Inflammatory macrophage (primary cell): Measurements from ENCODE around the gene POU2F3.

Source experiments
- DNase-seq, 2 donors: peaks; one replicate each; pipeline ENCODE4 v3.0.0-alpha.2; 2020 to 2022

The POU2F3 gene

DNA sequence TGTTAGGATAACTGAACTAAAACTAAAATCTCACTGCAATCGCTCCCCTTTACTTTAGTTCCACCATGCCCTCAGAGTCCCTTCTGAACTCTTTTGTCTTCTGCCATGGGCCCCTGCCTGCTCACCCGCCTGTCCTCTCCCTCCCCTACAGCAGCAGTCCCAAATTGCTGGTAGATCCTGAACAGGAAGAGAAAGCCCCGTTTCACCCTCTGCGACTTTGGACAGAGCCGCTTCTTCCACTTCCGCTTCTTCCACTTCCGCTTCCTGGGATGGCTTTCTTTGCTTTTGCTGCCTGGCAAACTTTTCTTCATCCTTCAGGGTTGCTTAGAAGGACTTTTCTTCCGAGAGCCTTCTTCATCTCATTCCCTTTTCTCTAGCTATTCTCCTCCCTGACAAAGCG, 49.5 kb downstream of the POU2F3 start:
- peak; percentile 14 to 19 for DNase-seq

DNA sequence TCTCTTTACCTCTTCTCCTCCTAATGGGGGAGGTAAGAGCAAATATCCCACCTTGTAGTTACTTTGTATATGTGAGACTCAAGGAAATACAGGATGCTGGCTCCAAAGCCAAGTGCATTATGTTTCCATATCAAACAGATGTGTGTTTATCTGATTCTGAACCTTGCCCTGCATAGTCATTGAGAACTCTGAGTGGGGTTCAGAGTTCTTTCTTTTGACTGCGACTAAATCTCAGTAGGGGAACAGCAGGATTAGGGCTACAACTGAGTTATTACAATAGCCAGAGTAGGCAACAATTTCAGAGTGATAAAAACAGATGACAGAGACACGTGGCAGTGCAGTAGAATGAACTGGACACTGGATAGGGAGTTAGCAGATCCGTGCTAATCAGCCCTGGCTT, 51.0 kb downstream of the POU2F3 start:
- DNase-seq = no peak

DNA sequence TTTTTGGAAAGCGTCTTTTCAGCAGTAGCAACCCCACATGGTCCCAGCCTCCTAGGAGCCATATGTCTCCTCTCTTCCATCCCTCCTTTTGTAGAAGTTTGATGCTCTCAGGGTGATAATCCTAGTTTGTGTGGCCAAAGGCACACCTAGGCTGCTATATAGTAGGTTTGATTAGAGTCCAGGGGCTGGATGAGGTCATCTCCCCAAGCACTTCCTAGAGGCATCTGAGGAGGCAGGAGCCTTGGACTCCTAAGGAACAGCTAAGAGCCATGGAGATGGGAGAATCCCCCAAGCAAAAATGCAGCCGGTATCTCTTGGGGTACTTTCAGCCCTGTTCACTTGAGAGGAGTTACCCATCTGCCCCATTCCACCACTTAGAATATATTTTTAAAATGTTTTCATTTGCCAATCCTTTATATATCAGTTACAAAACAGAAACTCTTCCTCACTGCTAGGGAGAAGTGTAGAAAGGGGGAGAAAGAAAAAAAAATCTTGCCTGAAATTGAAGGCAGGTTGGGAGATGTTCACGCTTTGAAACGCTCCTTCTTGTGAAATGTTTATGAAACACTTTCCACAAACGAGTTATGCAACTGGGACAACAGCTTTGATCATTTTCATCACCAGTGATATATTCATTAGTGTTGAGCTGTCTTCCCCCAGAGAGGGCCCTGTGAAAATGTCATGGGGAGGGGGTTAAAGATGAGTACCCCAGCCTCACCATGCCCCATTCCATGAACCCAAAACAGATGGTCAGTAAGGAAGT, 53.3 kb downstream of the POU2F3 start:
- DNase-seq = no peak

DNA sequence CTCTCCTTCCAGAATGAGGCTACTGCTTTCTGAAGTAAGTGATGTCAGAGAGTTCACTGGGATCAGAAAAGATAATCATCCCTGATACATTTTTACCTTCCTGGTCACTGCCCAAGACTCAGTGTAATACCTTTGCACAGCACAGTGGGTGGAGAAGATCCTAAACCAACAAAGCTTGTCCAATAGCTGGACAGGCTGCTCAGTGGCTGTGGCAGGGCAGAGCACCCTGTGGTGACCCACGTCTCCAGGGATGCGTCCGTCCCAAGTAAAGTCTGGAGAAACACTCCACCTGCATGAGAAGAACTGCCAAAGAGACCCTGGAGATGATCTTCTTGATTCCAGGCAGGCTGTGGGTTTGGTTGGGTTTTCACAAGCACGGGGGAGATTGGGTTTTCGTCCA, 54.2 kb downstream of the POU2F3 start:
- DNase-seq = no peak

DNA sequence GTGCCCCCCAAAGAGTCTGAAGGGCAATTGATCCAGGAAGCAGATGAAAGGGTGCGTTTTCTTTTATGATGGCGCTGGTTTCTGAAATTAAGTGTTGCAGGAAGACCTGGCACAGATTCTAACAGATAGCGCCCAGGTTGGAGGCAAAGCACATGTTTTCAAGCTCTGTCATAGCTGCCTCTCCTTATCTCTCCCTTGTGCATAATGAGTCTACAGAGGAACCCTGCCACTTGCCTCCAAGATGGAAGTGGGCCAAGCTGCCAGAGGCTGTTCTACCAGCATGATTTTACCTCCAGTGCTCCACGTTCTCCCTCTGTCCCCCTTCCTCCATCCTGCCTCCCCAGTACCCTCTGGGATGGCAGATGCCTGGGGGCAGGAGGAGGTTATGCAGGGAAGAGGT, 55.2 kb downstream of the POU2F3 start:
- DNase-seq = no peak

DNA sequence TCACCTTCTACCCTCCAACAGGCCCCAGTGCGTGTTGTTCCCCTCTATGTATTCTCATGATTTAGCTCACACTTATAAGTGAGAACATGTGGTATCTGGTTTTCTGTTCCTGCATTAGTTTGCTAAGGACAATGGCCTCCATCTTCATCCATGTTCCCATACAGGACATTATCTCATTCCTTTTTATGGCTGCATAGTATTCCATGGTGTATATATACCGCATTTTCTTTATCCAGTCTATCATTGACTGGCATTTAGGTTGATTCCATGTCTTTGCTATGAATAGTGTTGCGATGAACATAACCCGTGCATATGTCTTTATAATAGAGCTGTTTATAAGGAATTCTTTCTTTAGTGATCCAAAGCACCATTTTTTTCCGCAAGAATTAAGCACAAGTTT, 56.6 kb downstream of the POU2F3 start:
- no peak for DNase-seq

DNA sequence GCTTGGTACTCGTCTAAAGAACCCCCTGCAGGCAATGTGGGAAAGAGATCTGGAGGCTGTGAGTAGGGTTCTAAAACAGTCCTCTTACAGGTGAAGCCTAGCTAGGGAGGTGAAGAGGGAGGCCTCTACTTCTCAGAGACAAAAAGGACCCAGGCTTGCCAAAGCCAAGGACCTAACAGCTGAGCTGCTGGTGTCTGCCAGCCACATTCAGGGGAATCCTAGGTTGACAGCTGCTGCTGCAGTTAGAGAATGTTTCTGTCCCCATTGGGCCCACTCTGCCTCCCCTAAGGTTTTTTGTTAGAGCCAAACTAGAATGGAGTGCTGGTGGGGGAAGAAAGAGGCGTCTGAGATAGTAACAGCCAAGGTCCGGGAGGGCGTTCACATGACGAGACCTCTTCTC, 58.5 kb downstream of the POU2F3 start:
- no peak for DNase-seq

DNA sequence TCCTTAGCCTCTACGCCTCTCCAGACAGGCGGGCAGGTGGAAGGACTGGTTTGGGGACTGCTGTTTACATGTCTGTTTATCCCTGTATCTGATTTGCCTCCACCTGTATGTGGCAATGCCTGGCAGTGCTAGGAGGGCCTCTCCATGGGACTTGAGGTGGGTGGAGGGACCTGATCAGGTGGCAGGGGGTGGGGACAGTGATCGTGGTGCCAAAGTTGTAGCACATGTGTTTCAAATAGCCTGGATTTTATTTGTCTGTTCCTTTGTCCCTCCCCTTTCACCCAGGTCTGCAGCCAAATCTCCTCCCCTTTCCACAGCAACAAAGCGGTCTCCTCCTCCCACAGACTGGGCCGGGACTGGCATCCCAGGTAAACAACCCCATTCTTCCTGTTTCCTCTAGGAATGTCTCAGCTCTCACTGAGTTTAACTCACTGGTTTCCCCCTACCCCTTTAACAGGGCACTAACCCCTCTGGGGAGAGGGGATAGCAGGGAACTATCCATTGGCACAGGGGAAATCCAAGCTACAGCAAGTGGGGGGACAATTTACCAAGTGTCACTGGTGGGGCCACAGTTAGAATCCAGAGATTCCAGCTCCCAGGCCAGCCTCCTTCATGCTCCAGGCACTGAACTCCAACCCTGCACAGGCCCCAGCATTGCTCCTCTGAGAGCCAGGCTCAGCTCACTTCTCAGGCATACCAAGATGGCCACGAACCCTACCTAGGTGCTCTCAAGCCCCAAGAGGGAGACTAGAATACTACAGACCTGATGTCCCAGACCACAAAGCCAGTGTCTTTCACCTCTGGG, 62.3 kb downstream of the POU2F3 start:
- DNase-seq = no peak

DNA sequence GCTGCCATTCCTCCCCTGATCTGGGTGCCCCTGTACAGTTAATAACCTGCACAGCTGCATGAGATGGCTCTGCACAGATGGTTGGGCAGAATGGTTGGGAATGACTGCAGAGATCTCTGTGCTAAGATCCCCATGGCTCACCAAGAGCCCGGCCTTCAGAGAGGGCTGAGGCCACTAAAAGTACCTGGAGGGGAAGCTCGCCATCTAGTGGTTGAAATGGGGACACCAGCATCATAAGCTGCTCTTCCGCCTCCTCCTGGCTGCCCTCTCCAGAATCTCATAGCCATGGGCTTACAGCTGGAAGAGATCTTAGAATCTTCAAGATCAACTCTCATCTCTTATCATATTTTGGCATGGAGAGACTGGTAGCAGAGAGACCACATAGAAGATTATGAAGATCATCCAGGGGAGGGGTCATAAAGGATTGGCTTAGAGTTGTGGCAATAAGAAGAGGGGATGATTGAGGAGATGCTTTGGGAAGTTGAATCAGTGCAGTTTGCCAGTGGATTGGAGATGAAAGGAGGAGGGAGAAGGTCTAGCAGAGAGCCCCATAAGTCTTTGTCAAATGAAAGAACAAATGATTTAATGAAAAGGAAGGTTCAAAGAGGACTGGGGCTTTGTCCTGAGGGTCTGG, 63.2 kb downstream of the POU2F3 start:
- DNase-seq = peak; percentile 72 to 87

DNA sequence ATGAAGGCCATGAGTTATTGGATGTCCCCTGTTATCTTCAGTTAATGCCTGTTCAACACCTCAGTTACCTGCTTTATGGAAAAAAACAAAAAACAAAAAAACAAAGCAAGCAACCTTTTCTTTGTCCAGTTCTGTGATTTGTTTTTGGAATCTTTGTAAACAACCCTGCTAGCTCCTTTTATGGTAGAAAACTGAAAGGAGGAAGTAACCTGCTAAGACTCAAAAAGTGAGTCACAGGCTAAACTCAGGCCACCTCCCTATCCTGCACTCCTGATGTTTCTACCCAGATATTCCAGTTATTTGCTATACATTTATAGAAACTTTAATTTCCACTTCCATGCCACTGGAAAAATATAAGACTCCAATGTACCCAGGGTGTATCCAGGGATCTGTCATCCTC, 64.6 kb downstream of the POU2F3 start:
- DNase-seq = peak; percentile 31

DNA sequence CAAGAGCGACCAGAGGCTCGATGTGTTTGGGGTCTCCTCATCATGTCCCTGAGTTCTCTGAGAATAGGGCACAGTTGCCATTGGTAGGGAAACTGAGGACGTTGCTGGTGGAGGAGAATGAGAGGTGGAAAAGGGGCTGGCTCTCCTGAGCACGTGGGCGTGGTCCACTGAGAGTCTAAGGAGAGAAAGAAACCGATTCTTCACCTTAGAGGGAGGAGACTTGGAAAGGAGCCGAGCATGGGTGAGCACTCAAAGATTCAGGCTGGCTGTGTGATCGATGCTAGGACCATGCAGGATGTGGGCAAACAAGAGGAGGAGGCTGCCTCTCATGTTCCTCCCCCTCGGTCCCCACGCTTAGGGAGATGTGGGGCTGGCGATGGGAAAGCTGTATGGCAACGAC, 65.3 kb downstream of the POU2F3 start:
- DNase-seq = no peak

DNA sequence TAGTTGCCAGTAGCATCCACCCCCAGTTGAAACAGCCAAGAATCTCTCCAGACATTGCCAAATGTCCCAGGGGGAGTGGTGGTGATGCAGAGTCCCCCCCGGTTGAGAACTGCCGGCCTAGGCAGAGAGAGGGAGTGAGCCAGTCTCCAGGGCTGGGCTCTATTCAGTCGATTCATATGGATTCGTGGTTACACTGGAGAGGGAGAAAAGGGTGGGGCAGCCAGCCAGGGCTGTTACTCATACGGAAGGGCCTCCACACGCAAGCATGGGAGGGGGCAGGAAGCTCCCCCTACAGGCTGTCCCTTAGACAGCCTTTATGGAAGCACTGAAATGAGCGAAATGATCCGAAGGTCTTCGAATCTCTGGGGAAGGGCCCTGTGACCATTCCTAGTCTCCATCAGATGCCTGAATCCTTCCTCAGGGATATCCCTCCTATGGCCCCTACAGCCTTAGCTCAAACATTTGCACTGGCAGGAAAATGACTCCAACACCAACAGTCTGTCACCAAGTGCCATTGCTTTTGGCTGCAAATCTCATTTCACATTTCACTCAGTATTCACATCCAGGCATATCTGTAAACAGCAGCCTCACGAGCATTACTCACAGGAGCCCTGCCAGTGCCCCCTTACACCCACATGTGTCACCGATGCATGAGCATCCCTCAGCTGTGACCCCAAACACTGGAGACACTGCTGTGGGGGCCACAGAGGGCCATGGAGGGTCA, 66.7 kb downstream of the POU2F3 start:
- DNase-seq = no peak

DNA sequence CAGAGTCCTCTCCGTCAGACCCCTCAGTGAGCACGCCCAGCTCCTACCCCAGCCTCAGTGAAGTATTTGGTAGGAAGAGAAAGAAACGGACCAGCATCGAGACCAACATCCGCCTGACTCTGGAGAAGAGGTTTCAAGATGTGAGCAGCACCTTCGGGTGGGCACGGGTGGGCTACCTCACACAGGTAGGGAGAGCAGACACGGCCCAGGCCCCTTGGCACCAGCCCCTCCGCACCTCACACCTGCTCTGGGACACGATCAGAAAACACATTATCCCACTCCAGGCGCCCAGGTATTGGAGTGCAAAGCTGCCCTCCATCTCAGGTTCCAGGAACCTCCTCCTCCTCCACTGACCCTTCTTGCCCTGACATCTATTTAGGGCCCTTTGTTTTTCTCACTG, 67.5 kb downstream of the POU2F3 start:
- no peak for DNase-seq

DNA sequence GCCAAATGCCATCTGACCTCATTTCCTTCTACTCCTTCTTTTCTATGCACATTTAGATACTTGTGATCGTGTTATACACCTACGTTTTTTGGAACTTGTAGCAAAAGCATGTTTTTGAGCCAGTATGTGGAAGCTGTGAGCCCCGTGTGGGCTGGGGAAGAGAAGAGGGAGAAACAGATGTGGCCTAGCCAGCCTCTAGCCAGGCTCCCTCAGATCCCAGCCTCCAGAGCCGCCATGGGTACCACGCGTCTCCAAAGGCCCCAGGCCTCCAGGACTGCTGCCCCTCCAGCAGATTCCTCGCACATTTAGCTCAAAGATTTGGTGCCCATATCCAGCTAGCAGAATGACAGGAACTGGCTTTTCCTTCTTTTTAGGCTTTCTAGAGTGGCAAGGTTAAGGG, 68.1 kb downstream of the POU2F3 start:
- no peak for DNase-seq

DNA sequence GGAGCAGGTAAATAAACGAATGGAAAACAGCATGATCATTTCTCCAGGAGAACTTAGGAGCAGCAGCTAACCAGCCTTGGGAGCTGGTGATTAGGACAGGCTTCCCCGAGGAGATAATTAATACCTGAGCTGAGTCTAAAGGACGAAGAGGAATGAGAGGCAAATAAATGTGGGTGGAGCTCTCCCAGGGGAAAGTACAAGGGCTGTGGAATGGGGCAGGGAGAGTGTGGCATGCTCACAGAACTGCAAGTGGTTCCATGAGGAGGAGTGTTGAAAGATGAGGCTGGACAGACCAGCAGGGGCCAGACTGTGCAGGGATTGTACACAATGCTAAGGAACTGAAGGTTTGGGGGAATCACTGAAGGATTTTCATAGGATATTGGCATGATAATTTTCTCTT, 70.9 kb downstream of the POU2F3 start:
- DNase-seq = no peak

DNA sequence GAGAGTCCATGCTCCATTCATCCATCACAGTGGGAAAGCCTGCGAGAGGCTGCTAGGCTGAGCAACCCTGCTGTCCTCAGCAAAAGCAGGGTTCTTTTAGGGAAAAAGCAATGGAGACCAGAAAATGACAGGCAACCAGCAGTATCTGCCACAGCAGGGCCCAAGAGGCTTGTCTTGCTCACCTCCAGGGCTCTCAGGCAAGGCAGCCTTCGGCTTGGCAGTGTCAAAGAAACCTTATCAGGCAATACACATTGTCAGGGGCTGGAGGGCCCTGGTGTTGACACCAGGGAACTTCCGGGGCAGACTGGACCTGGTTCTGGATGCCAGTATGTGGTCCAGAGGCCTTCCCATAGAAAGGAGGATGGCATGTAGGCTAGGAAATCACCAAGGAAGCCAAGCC, 74.9 kb downstream of the POU2F3 start:
- DNase-seq = no peak

DNA sequence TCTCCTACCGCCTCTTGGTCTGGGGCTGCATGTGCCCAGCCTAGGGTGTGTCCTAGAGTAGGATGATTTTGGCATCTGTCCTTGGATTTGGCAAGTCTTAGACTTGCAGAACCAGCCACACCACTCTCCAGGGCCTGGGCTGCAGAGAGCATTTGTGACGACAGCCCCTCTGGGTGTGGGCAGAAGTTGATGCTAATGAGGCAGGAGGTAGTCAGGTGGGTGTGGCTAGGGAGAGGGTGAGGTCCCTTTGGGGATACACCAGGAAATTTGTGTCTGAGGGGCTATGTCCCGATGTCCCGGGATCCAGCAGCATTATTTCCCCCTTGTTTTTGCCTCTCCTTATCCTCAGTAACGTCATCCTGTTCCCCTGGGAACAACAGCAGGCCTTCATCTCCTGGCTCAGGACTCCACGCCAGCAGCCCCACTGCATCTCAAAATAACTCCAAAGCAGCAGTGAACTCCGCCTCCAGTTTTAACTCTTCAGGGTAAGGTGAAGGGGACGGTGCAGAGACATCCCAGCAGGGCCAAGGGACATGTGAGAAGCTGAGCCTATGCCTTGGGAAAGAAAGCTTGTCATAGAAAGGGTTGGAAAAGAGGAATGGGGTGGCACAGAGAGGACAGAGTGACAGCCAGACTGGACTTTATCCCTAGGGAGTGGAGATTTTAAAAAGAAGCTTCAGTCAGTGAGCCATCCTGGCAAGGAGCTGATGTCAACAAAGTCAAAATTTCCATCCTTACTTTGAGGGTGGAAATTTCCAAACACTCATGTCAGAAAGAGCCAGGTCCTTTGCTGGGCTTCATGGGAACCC, 77.1 kb downstream of the POU2F3 start:
- no peak for DNase-seq

DNA sequence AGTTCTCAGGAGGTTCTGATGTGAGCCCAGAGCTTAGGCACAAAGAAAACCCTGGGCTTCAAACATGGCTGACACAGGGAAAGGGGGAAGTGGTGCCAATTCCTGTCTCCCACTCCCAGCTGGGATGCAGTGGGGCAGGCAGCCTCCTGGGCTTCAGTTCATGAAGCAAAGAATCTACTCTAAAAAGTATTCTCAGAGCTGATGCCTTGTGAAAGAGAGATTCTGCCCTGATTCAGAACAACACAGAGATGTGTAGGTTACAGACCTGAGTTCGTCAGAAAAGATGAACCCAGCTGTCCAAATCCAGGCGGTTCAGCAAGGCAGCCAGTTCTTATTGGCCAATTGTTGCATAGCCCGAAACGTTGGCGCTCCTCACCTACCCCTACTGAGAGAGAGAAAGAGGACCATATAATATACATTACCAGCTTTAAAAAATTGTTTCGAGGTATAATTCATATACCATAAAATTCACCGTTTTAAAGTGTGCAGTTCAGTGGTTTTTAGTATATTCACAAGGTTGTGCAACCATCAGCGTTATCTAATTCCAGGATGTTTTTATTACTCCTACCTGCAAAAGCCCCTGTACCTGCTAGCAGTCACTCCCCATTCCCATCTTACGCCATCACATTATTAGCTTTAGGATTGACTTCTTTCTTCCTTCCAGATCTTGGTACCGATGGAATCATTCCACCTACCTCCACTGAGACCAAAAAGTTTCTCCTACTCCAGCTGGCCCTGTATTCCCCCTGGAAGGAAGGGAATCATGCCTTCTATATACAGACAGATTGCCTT, 77.9 kb downstream of the POU2F3 start:
- DNase-seq = no peak

DNA sequence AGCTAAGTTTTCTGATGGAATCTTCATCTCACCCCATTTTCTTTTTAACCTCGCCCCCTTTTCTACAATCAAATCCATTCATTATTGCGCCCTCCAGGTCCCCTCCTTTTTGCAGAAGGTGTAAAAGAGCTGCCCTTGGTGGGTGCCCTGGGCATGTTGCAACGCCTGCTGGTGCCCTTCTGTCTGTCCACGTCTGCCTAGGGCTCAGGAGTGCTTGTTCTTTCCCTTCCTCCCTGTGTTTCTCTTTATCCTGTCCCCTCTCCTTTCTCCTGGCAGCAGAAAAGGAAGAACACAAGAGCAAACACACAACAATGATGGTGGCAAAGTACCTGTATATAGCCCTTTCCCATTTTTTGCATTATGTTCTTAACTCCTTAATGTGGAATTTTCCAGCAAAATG, 79.0 kb downstream of the POU2F3 start:
- no peak for DNase-seq

DNA sequence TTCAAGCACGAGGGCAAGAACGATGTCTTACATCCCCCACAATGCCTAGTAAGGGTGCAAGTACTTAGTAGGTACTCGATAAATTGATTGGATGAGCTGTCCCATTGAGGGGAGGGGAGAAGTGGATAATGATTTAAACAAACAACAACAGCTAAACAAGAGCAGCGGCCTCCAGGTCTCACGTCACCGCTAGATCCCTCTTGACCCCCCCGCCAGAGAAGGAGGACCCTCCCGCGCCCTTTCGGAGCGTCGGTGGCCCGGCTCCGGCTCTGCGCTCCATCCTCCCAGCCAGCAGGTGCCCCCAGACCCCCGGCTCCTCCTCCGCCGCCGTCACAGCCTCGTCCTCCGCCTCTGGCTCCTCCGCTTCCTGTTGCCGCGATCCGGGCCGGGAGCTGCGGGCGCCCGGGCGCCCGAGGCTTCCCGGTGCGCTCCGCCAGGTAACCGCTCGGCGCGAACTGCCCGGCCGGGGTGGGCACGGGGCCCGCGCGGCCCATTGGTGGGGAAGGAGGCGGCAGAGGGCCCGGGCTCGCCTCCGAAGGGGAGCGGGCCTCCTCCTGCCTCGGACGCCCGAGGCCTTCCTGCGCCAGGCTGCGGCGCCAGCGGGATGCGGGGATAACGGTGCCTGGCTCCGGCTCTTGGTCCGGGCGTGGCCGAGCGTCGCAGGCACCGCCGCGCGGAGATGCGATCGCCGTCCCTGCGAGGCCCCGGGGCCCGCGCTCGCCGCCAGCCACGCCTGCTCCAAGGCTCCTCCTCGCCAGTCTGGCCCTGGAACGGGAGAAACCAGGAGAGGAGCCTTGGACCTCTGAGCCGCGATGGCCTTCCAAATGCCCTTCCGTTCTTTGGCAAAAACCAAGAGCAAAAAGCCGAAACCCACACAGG, 85.2 kb downstream of the POU2F3 start, which contains the start of gene TLCD5:
Gene TLCD5, plus strand, starts transcription at position 368 of the 879 bp plus-strand sequence. CDS start 2,143 bp downstream, outside the sequence.
- no peak for DNase-seq
